ENCODE results near the gene CDHR1.

GRCh38 chr10:84201244-84201606, 6.9 kb downstream of the CDHR1 start:
- TF ChIP-seq YY1 (IDR thresholded peaks at IDR 0.05; ENCODE audit: insufficient read depth, insufficient read length) (no peak), ZNF274 (IDR thresholded peaks at IDR 0.05; ENCODE audit: low read depth, low read length) (no peak)

Measured in NT2/D1 (cell line).